ENCODE results near the gene ADCY2. TPM values are rescaled to one million over a fixed set of nuclear protein-coding genes. Genes with fewer than 3 reads are reported as not detected.

Gene ADCY2
- total RNA-seq, 1 donor from 2014 or later: 18.4 TPM

DNA sequence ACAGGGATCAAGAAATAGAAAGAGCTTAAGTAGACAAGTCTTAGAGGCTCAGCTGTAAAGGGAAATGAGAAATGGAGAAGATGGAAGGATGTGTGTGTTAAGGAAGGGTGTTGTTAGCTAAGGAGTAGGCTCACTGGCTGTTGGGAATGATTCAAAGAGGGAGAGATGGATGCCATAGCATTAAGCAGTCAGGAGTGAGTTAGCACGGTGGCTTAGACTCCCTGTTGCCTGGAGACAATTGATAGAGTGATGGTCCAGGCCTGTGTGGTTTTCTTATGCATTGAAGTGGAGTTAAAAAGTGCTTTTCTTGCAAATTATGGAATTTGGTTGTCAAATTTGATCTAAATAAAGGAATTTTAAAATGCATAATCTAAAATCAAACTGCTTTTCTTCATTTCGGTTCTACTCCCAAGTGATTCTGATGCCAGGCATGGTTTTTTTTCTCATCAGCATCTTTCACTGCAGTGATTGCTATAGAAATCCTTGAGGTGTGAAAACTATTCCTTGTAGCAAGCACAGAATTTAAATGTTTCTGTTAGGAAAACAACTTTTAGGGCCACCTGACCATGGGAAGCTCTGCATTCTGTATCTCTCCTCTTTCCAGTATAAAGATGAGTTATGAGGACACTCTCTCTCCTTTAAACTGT is 214.7 kb downstream of the ADCY2 start:
- TF ChIP-seq, protein P1, sequence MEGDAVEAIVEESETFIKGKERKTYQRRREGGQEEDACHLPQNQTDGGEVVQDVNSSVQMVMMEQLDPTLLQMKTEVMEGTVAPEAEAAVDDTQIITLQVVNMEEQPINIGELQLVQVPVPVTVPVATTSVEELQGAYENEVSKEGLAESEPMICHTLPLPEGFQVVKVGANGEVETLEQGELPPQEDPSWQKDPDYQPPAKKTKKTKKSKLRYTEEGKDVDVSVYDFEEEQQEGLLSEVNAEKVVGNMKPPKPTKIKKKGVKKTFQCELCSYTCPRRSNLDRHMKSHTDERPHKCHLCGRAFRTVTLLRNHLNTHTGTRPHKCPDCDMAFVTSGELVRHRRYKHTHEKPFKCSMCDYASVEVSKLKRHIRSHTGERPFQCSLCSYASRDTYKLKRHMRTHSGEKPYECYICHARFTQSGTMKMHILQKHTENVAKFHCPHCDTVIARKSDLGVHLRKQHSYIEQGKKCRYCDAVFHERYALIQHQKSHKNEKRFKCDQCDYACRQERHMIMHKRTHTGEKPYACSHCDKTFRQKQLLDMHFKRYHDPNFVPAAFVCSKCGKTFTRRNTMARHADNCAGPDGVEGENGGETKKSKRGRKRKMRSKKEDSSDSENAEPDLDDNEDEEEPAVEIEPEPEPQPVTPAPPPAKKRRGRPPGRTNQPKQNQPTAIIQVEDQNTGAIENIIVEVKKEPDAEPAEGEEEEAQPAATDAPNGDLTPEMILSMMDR (IDR thresholded peaks at IDR 0.05): no peak
- TF ChIP-seq POLR2A (IDR thresholded peaks at IDR 0.05): no peak
- no peak for TF ChIP-seq POLR2AphosphoS5 (IDR thresholded peaks at IDR 0.05; ENCODE audit: insufficient read depth in 1 of 2, low read depth in 1 of 2)
- intact Hi-C loops (cut with DNase I): no loop called here
- Histone ChIP-seq H3K4me1 (no peaks in the 10 kb centered on the region), H3K27me3 (no peaks in the 10 kb centered on the region), H3K9me3 (no peaks in the 10 kb centered on the region), H3K27ac (no peak overlapping the region), H3K4me3 (no peak overlapping the region), H3K36me3 (no peaks in the 10 kb centered on the region)
- no peak for DNase-seq (ENCODE audit: extremely low spot score in 2 of 2)

DNA sequence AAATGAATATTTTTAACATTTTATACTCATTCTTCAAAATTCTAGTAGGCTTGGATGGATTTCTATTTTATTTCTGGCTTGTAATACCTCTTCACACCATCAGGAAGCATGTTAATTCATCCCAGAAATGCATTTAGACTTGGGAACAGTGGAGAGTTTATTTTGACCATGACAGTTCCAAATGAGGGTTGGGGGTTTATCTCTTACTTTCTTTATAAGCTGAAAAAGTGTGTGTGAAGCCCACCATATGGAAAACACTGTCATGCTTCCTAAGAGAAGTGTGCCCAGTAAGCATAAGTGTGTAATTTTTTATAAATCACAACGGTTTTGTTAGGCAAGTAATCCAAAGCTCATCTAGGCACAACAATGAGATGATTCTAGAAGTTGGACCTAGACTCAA is 215.6 kb downstream of the ADCY2 start:
- TF ChIP-seq, protein P1 (IDR thresholded peaks at IDR 0.05): no peak
- Histone ChIP-seq H3K27me3 (no peaks in the 10 kb centered on the region), H3K9me3 (no peaks in the 10 kb centered on the region), H3K36me3 (no peaks in the 10 kb centered on the region), H3K4me1 (no peaks in the 10 kb centered on the region), H3K4me3 (no peak overlapping the region), H3K27ac (no peak overlapping the region)
- DNase-seq (ENCODE audit: extremely low spot score in 2 of 2): no peak
- intact Hi-C loops (cut with DNase I): no loop called here

DNA sequence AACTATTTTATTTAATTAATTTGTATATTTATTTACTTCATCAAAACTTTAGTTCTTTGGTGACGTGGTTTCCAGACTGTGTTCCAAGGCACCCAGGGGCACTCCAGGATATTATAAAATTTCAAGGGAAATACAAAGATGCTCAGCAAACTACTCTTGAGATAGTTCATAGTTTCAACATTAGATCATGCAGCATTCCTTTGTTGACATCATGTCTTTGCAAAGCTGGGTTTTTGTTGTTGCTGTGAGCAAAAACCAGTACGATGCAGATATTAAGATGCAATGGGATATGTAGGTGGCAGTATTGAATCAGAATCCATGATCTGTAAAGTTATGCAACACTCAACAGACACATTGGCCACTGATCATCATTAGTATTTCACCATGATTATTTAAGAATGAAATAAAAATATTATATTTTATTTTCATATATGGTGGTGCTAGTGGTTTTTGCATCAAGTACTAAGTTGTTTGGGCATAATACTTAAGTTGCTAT is 219.7 kb downstream of the ADCY2 start:
- H3K4me3 ChIP-seq: no peak overlapping the region
- H3K27ac ChIP-seq: no peak overlapping the region
- H3K36me3 ChIP-seq: no peaks in the 10 kb centered on the region
- no peak for DNase-seq (ENCODE audit: extremely low spot score in 2 of 2)
- TF ChIP-seq, protein P1 (IDR thresholded peaks at IDR 0.05): no peak
- TF ChIP-seq POLR2AphosphoS5 (IDR thresholded peaks at IDR 0.05; ENCODE audit: insufficient read depth in 1 of 2, low read depth in 1 of 2) (no peak), POLR2A (IDR thresholded peaks at IDR 0.05) (no peak)
- H3K27me3 ChIP-seq: no peaks in the 10 kb centered on the region
- H3K9me3 ChIP-seq: no peaks in the 10 kb centered on the region
- no peaks in the 10 kb centered on the region for H3K4me1 ChIP-seq
- intact Hi-C loops (cut with DNase I): no loop called here

DNA sequence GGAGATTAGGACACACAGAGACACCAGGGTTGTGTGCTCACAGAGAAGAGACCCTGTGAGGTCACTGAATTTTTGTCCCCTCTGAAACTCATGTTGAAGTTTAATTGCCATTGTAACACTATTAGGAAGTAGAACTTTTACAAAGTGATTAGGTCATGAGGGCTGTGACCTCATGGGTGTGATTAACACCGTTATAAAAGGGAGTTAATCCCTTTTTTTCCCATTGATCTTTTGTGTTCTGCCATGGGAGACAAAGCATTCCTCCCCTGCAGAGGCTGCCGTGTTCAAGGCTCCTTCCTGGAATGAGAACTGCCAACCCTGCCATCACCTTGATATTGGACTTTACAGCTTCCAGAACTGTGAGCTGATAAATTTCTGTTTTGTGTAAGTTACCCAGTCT is 221.0 kb downstream of the ADCY2 start:
- TF ChIP-seq POLR2A (IDR thresholded peaks at IDR 0.05) (no peak), POLR2AphosphoS5 (IDR thresholded peaks at IDR 0.05; ENCODE audit: insufficient read depth in 1 of 2, low read depth in 1 of 2) (no peak)
- TF ChIP-seq, protein P1 (IDR thresholded peaks at IDR 0.05): no peak
- no peaks in the 10 kb centered on the region for H3K4me1 ChIP-seq
- intact Hi-C loops (cut with DNase I): no loop called here
- no peaks in the 10 kb centered on the region for H3K36me3 ChIP-seq
- no peak overlapping the region for H3K4me3 ChIP-seq
- H3K9me3 ChIP-seq: no peaks in the 10 kb centered on the region
- H3K27ac ChIP-seq: no peak overlapping the region
- DNase-seq (ENCODE audit: extremely low spot score in 2 of 2): no peak
- no peaks in the 10 kb centered on the region for H3K27me3 ChIP-seq

DNA sequence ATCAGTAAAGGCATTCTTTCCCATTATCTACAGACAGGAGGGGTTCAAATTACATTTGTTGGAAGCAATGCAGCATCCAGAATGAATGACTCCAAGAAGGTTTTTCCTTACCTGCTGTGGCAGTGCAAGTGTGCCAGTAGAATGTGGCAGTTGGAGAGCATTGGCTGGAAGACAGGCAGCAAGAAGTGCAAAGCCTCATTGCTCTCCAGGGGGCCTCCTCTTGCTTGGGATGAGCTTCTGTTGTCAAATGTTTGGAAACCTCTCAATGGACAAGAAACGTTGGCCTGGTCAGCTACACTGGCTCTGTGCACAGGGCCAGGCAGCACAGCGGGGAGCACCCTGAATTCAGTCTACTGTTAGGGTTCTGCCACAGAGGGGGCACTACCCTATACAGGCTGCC is 226.6 kb downstream of the ADCY2 start:
- TF ChIP-seq, protein P1 (IDR thresholded peaks at IDR 0.05): no peak
- TF ChIP-seq POLR2A (IDR thresholded peaks at IDR 0.05) (no peak), POLR2AphosphoS5 (IDR thresholded peaks at IDR 0.05; ENCODE audit: insufficient read depth in 1 of 2, low read depth in 1 of 2) (no peak)
- DNase-seq (ENCODE audit: extremely low spot score in 2 of 2): no peak
- Histone ChIP-seq H3K27ac (no peak overlapping the region), H3K27me3 (no peaks in the 10 kb centered on the region), H3K4me3 (no peak overlapping the region), H3K36me3 (no peaks in the 10 kb centered on the region), H3K4me1 (no peaks in the 10 kb centered on the region), H3K9me3 (no peaks in the 10 kb centered on the region)
- intact Hi-C loops (cut with DNase I): no loop called here
